GM23338 (cell line): ENCODE measurements around the gene ADAM30. TPM values are rescaled to one million over a fixed set of nuclear protein-coding genes. Genes with fewer than 3 reads are reported as not detected.

Experiments used
- ATAC-seq: fragments of 200-7000 bp; cut with Tn5 transposase; 3 replicates; pipeline ENCODE4 v1.9.1; 2020
- DNase-seq: peaks from one replicate; pipeline ENCODE4 v3.0.0-alpha.2; 2015; ENCODE audit warnings: low spot score
- H2AFZ ChIP-seq: fragments of 200-600 bp; sonication (generic); 2 replicates; pipeline ENCODE4 v1.8.0; 2016; ENCODE audit warnings: antibody characterized with exemption, mild to moderate bottlenecking, moderate library complexity
- H3F3A ChIP-seq: fragments of 200-600 bp; sonication (generic); replicated peaks from 2 replicates; pipeline ENCODE4 v1.8.0; 2017; ENCODE audit warnings: antibody characterized with exemption, mixed run types, low read depth
- H3K27ac ChIP-seq: fragments of 200-600 bp; sonication (generic); 2 replicates; pipeline ENCODE4 v1.6.1; 2016; ENCODE audit warnings: low read depth
- H3K27me3 ChIP-seq: fragments of 200-600 bp; sonication (generic); 2 replicates; pipeline ENCODE4 v1.8.0; 2016; ENCODE audit warnings: mild to moderate bottlenecking, mixed run types, moderate library complexity; ENCODE audit not compliant: insufficient read depth
- H3K36me3 ChIP-seq: fragments of 200-600 bp; sonication (generic); 2 replicates; pipeline ENCODE4 v1.8.0; 2016; ENCODE audit warnings: mild to moderate bottlenecking; ENCODE audit not compliant: insufficient read depth
- H3K4me1 ChIP-seq: fragments of 200-600 bp; sonication (generic); 2 replicates; pipeline ENCODE4 v1.8.0; 2016; ENCODE audit warnings: mild to moderate bottlenecking, moderate library complexity; ENCODE audit not compliant: insufficient read depth
- H3K4me2 ChIP-seq: fragments of 200-600 bp; sonication (generic); 2 replicates; pipeline ENCODE4 v1.7.1; 2017; ENCODE audit warnings: mixed run types
- H3K4me3 ChIP-seq: fragments of 200-600 bp; sonication (generic); 2 replicates; pipeline ENCODE4 v1.6.1; 2016; ENCODE audit warnings: mixed run types
- H3K79me2 ChIP-seq: fragments of 200-600 bp; sonication (generic); replicated peaks from 2 replicates; pipeline ENCODE4 v1.8.0; 2017; ENCODE audit warnings: mild to moderate bottlenecking; ENCODE audit not compliant: insufficient read depth
- H3K9me2 ChIP-seq: fragments of 200-600 bp; sonication (generic); 2 replicates; pipeline ENCODE4 v1.8.0; 2017; ENCODE audit not compliant: insufficient read depth
- H4K20me1 ChIP-seq: fragments of 200-600 bp; sonication (generic); replicated peaks from 2 replicates; pipeline ENCODE4 v1.8.0; 2017; ENCODE audit warnings: mild to moderate bottlenecking; ENCODE audit not compliant: insufficient read depth
- H3K27ac Mint-ChIP-seq: 2 replicates; pipeline ENCODE4 v1.8.0; 2020; ENCODE audit warnings: inconsistent platforms, mild to moderate bottlenecking, moderate library complexity, mixed read lengths
- H3K27me3 Mint-ChIP-seq: 3 replicates; pipeline ENCODE4 v1.8.0; 2022; ENCODE audit warnings: low read depth, mild to moderate bottlenecking, moderate library complexity, mixed read lengths, inconsistent platforms; ENCODE audit not compliant: insufficient read depth, poor library complexity
- H3K36me3 Mint-ChIP-seq: 3 replicates; pipeline ENCODE4 v1.8.0; 2021; ENCODE audit warnings: low read depth, mild to moderate bottlenecking, inconsistent platforms, moderate library complexity, mixed read lengths
- H3K4me1 Mint-ChIP-seq: 3 replicates; pipeline ENCODE4 v1.8.0; 2020; ENCODE audit warnings: mild to moderate bottlenecking, inconsistent platforms, mixed read lengths
- H3K4me3 Mint-ChIP-seq: 3 replicates; pipeline ENCODE4 v1.8.0; 2021; ENCODE audit warnings: moderate library complexity, mild to moderate bottlenecking, inconsistent platforms, mixed read lengths
- H3K9me3 Mint-ChIP-seq: 3 replicates; pipeline ENCODE4 v1.8.0; 2020; ENCODE audit warnings: moderate library complexity, mild to moderate bottlenecking, inconsistent platforms, mixed read lengths
- CREB1 ChIP-seq: fragments of 250-450 bp; sonication (Bioruptor Pico); IDR thresholded peaks from 2 replicates; pipeline ENCODE4 v1.5.0; 2020; ENCODE audit warnings: low read depth, mild to moderate bottlenecking, moderate library complexity
- EZH2 ChIP-seq: fragments of 200-600 bp; sonication (generic); IDR thresholded peaks from one replicate; pipeline ENCODE4 v1.8.0; 2017; ENCODE audit warnings: antibody characterized with exemption, mild to moderate bottlenecking, low read depth; ENCODE audit not compliant: unreplicated experiment
- EZH2phosphoT487 ChIP-seq: fragments of 200-600 bp; sonication (generic); IDR thresholded peaks from one replicate; pipeline ENCODE4 v1.8.1; 2018; ENCODE audit warnings: antibody characterized with exemption; ENCODE audit not compliant: unreplicated experiment
- JUNB ChIP-seq: IDR thresholded peaks from one replicate; pipeline ENCODE4 v1.6.1; 2016; ENCODE audit warnings: antibody characterized with exemption; ENCODE audit not compliant: unreplicated experiment
- NANOG ChIP-seq: IDR thresholded peaks from 2 replicates; pipeline ENCODE4 v1.6.1; 2016; ENCODE audit warnings: antibody characterized with exemption, borderline replicate concordance
- POLR2AphosphoS5 ChIP-seq: IDR thresholded peaks from 2 replicates; pipeline ENCODE4 v1.6.1; 2016; ENCODE audit warnings: antibody characterized with exemption, low read depth
- STAT1 ChIP-seq: IDR thresholded peaks from one replicate; pipeline ENCODE4 v1.6.1; 2016; ENCODE audit warnings: antibody characterized with exemption; ENCODE audit not compliant: unreplicated experiment
- ZNF114 ChIP-seq: fragments of 250-450 bp; sonication (Bioruptor Pico); IDR thresholded peaks from 2 replicates; pipeline ENCODE4 v1.5.0; 2020; ENCODE audit warnings: mild to moderate bottlenecking, moderate library complexity
- ZNF331 ChIP-seq: fragments of 250-450 bp; sonication (Bioruptor Pico); IDR thresholded peaks from 2 replicates; pipeline ENCODE4 v1.5.0; 2020; ENCODE audit warnings: low read depth, mild to moderate bottlenecking, moderate library complexity
- polyA plus RNA-seq: library from polyadenylated mRNA; unstranded; fragments of >200 nt; fragmentation: Nextera tagmentation; extraction: Ambion mirVana; gene quantifications from 2 replicates; pipeline ENCODE4 v1.2.1, GENCODE V29; 2016
- total RNA-seq: library from RNA; depleted of rRNA; stranded (reverse); fragments of >200 nt; shearing (Covaris generic); gene quantifications from 2 replicates; pipeline ENCODE4 v1.2.3, GENCODE V29; 2014
- TF ChIP-seq, protein P1 (sequence below), 2 experiments: fragments of 200-600 bp in 1 of 2; sonication (generic) in 1 of 2; conservative IDR thresholded peaks; 2 replicates each; pipeline versions ENCODE4 v1.5.1 to v1.6.1; 2016 to 2017; ENCODE audit warnings: antibody characterized with exemption in 2 of 2, low read depth in 2 of 2, mild to moderate bottlenecking in 2 of 2, moderate library complexity in 1 of 2
- TF ChIP-seq, protein P2 (sequence below): IDR thresholded peaks from one replicate; pipeline ENCODE4 v1.6.1; 2018; ENCODE audit warnings: antibody characterized with exemption; ENCODE audit not compliant: unreplicated experiment
- TF ChIP-seq, protein P3 (sequence below): IDR thresholded peaks from 2 replicates; pipeline ENCODE4 v1.6.1; 2016; ENCODE audit warnings: antibody characterized with exemption

ADAM30 gene
- total and polyA plus RNA-seq, 2 experiments from 2014 or later = not detected

GRCh38 chr1:119933397-119933796 lies 37.1 kb upstream of the ADAM30 start:
- Histone ChIP-seq H3K79me2 (no peaks in the 10 kb centered on the region), H3K4me3 (no peak overlapping the region), H3K4me2 (no peak overlapping the region), H3K36me3 (peaks cover 3% of the 10 kb centered on the region; the same call in 1 of the 2 replicates), H2AFZ (no peak overlapping the region), H3K27me3 (no peaks in the 10 kb centered on the region), H3K9me2 (no peaks in the 10 kb centered on the region), H4K20me1 (no peaks in the 10 kb centered on the region), H3F3A (no peaks in the 10 kb centered on the region), H3K27ac (no peak overlapping the region), H3K4me1 (peaks cover 9% of the 10 kb centered on the region)
- DNase-seq = no peak
- H3K4me3 Mint-ChIP-seq = no peak overlapping the region
- no peak for TF ChIP-seq POLR2AphosphoS5
- TF ChIP-seq EZH2phosphoT487 = no peak
- no peak for TF ChIP-seq NANOG
- TF ChIP-seq EZH2 = no peak
- TF ChIP-seq, protein P1, sequence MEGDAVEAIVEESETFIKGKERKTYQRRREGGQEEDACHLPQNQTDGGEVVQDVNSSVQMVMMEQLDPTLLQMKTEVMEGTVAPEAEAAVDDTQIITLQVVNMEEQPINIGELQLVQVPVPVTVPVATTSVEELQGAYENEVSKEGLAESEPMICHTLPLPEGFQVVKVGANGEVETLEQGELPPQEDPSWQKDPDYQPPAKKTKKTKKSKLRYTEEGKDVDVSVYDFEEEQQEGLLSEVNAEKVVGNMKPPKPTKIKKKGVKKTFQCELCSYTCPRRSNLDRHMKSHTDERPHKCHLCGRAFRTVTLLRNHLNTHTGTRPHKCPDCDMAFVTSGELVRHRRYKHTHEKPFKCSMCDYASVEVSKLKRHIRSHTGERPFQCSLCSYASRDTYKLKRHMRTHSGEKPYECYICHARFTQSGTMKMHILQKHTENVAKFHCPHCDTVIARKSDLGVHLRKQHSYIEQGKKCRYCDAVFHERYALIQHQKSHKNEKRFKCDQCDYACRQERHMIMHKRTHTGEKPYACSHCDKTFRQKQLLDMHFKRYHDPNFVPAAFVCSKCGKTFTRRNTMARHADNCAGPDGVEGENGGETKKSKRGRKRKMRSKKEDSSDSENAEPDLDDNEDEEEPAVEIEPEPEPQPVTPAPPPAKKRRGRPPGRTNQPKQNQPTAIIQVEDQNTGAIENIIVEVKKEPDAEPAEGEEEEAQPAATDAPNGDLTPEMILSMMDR (conservative IDR thresholded peaks at IDR 0.05; ENCODE audit: low read depth in 2 of 2) = no peak
- H3K36me3 Mint-ChIP-seq = peaks cover 25% of the 10 kb centered on the region
- H3K27me3 Mint-ChIP-seq = no peaks in the 10 kb centered on the region
- H3K4me1 Mint-ChIP-seq = peaks cover 14% of the 10 kb centered on the region
- H3K9me3 Mint-ChIP-seq = no peaks in the 10 kb centered on the region
- no peak for ATAC-seq
- no peak overlapping the region for H3K27ac Mint-ChIP-seq

- Mint-ChIP-seq H3K27ac (no peak overlapping the region), H3K36me3 (peaks cover 25% of the 10 kb centered on the region), H3K27me3 (no peaks in the 10 kb centered on the region), H3K9me3 (no peaks in the 10 kb centered on the region), H3K4me1 (0 out of 3 replicates have a peak, but pooled peaks cover 7% of the 10 kb centered on the region), H3K4me3 (no peak overlapping the region)
- Histone ChIP-seq H3K27me3 (no peaks in the 10 kb centered on the region), H3K4me1 (no peaks in the 10 kb centered on the region), H3K36me3 (peaks cover 4% of the 10 kb centered on the region; the same call in 1 of the 2 replicates), H3K4me3 (no peak overlapping the region), H3K9me2 (no peaks in the 10 kb centered on the region), H4K20me1 (no peaks in the 10 kb centered on the region), H3K79me2 (no peaks in the 10 kb centered on the region), H3F3A (no peaks in the 10 kb centered on the region), H3K27ac (no peak overlapping the region), H3K4me2 (no peak overlapping the region), H2AFZ (no peak overlapping the region)
- TF ChIP-seq NANOG (no peak), ZNF114 (CRISPR knock-in tag) (no peak), JUNB (no peak), POLR2AphosphoS5 (no peak), STAT1 (no peak), CREB1 (CRISPR knock-in tag) (no peak), ZNF331 (CRISPR knock-in tag) (no peak)
- TF ChIP-seq, protein P2, sequence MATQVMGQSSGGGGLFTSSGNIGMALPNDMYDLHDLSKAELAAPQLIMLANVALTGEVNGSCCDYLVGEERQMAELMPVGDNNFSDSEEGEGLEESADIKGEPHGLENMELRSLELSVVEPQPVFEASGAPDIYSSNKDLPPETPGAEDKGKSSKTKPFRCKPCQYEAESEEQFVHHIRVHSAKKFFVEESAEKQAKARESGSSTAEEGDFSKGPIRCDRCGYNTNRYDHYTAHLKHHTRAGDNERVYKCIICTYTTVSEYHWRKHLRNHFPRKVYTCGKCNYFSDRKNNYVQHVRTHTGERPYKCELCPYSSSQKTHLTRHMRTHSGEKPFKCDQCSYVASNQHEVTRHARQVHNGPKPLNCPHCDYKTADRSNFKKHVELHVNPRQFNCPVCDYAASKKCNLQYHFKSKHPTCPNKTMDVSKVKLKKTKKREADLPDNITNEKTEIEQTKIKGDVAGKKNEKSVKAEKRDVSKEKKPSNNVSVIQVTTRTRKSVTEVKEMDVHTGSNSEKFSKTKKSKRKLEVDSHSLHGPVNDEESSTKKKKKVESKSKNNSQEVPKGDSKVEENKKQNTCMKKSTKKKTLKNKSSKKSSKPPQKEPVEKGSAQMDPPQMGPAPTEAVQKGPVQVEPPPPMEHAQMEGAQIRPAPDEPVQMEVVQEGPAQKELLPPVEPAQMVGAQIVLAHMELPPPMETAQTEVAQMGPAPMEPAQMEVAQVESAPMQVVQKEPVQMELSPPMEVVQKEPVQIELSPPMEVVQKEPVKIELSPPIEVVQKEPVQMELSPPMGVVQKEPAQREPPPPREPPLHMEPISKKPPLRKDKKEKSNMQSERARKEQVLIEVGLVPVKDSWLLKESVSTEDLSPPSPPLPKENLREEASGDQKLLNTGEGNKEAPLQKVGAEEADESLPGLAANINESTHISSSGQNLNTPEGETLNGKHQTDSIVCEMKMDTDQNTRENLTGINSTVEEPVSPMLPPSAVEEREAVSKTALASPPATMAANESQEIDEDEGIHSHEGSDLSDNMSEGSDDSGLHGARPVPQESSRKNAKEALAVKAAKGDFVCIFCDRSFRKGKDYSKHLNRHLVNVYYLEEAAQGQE = no peak
- TF ChIP-seq, protein P3, sequence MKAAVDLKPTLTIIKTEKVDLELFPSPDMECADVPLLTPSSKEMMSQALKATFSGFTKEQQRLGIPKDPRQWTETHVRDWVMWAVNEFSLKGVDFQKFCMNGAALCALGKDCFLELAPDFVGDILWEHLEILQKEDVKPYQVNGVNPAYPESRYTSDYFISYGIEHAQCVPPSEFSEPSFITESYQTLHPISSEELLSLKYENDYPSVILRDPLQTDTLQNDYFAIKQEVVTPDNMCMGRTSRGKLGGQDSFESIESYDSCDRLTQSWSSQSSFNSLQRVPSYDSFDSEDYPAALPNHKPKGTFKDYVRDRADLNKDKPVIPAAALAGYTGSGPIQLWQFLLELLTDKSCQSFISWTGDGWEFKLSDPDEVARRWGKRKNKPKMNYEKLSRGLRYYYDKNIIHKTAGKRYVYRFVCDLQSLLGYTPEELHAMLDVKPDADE = no peak
- ATAC-seq = no peak
- no peak for DNase-seq
Measured at GRCh38 chr1:119929643-119930315, 33.5 kb upstream of the ADAM30 start.
